ENCODE results near the gene PLA2G2A. TPM values are rescaled to one million over a fixed set of nuclear protein-coding genes. Genes with fewer than 3 reads are reported as not detected.
"Not testable (repeated sequence)": the region's sequence is repeated elsewhere in the genome, so short reads cannot be mapped to it uniquely, and the experiment has no call there.

PLA2G2A gene
- total and polyA plus RNA-seq, 7 experiments from 2014 or later: not detected

- no peak overlapping the region for H3K27ac ChIP-seq (ENCODE audit: low read depth, low read length)
- intact Hi-C loops (cut with micrococcal nuclease): no loop called here
- Mint-ChIP-seq H3K36me3 (peaks cover 0 to 5% (median 4%) of the 10 kb centered on the region in 5 donors), H3K4me1 (no peaks in the 10 kb centered on the region), H3K27me3 (peaks cover 9 to 51% (median 22%) of the 10 kb centered on the region in 5 donors), H3K9me3 (peaks cover 4 to 28% (median 12%) of the 10 kb centered on the region in 11 donors), H3K27ac (no peak overlapping the region), H3K4me3 (no peak overlapping the region)
- DNase-seq (no peak), ATAC-seq (no peak)
- H3K36me3 ChIP-seq (ENCODE audit: control insufficient read depth in 2 of 3, insufficient read depth in 3 of 3, low read length in 3 of 3): no peaks in the 10 kb centered on the region
- ChIA-PET POLR2A (interaction anchor here (0.8 kb wide), 1 partner anchor 27 kb away, joined by 3 read pairs; no protein-coding TSS in a partner anchor), CTCF (no interaction called here)
- no peaks in the 10 kb centered on the region for H3K27me3 ChIP-seq (ENCODE audit: control insufficient read depth in 2 of 2, insufficient read depth in 2 of 2, low read length in 2 of 2)
- H3K9me3 ChIP-seq (ENCODE audit: control insufficient read depth in 2 of 3, low read length in 3 of 3): no peaks in the 10 kb centered on the region
- H3K4me3 ChIP-seq (ENCODE audit: low read length): no peak overlapping the region
- H3K4me1 ChIP-seq (ENCODE audit: control insufficient read depth in 2 of 2, insufficient read depth in 2 of 2, low read length in 2 of 2): no peaks in the 10 kb centered on the region
Measured at GRCh38 chr1:20008391-20008841, 29.0 kb upstream of the PLA2G2A start.

GRCh38 chr1:19998823-19999222 lies 19.4 kb upstream of the PLA2G2A start:
- H3K36me3 ChIP-seq (ENCODE audit: control insufficient read depth in 2 of 3, insufficient read depth in 3 of 3, low read length in 3 of 3); H3K4me3 ChIP-seq (ENCODE audit: low read length); ATAC-seq; H3K27ac Mint-ChIP-seq; DNase-seq; H3K9me3 ChIP-seq (ENCODE audit: control insufficient read depth in 2 of 3, low read length in 3 of 3); H3K4me1 Mint-ChIP-seq; intact Hi-C loops (cut with micrococcal nuclease); POLR2A ChIA-PET; H3K36me3 Mint-ChIP-seq; CTCF ChIA-PET; H3K27me3 ChIP-seq (ENCODE audit: control insufficient read depth in 2 of 2, insufficient read depth in 2 of 2, low read length in 2 of 2); H3K4me3 Mint-ChIP-seq; H3K27ac ChIP-seq (ENCODE audit: low read depth, low read length); H3K4me1 ChIP-seq (ENCODE audit: control insufficient read depth in 2 of 2, insufficient read depth in 2 of 2, low read length in 2 of 2): not testable (repeated sequence)
- peaks cover 30 to 69% (median 37%) of the 10 kb centered on the region in 5 donors for H3K27me3 Mint-ChIP-seq
- peaks cover 4 to 41% (median 7%) of the 10 kb centered on the region in 11 donors for H3K9me3 Mint-ChIP-seq

GRCh38 chr1:19990689-19991088 lies 11.3 kb upstream of the PLA2G2A start:
- ChIA-PET POLR2A (no interaction called here), CTCF (no interaction called here)
- H3K4me1 ChIP-seq (ENCODE audit: control insufficient read depth in 2 of 2, insufficient read depth in 2 of 2, low read length in 2 of 2): no peaks in the 10 kb centered on the region

GRCh38 chr1:19990182-19990582 lies 10.8 kb upstream of the PLA2G2A start:
- H3K4me3 ChIP-seq (ENCODE audit: low read length); CTCF ChIA-PET; H3K9me3 ChIP-seq (ENCODE audit: control insufficient read depth in 2 of 3, low read length in 3 of 3); H3K27ac Mint-ChIP-seq; H3K27me3 ChIP-seq (ENCODE audit: control insufficient read depth in 2 of 2, insufficient read depth in 2 of 2, low read length in 2 of 2); DNase-seq; H3K4me1 Mint-ChIP-seq; H3K27ac ChIP-seq (ENCODE audit: low read depth, low read length); intact Hi-C loops (cut with micrococcal nuclease); H3K36me3 Mint-ChIP-seq; H3K9me3 Mint-ChIP-seq; ATAC-seq; H3K4me3 Mint-ChIP-seq; POLR2A ChIA-PET; H3K4me1 ChIP-seq (ENCODE audit: control insufficient read depth in 2 of 2, insufficient read depth in 2 of 2, low read length in 2 of 2); H3K36me3 ChIP-seq (ENCODE audit: control insufficient read depth in 2 of 3, insufficient read depth in 3 of 3, low read length in 3 of 3): not testable (repeated sequence)
- H3K27me3 Mint-ChIP-seq: peaks cover 33 to 62% (median 58%) of the 10 kb centered on the region in 5 donors

More at GRCh38 chr1:19990689-19991088, 11.3 kb upstream of the PLA2G2A start:
- Mint-ChIP-seq H3K9me3 (peaks cover 0 to 2% (median 0%) of the 10 kb centered on the region in 11 donors), H3K36me3 (no peaks in the 10 kb centered on the region), H3K4me1 (peaks cover 0 to 5% (median 0%) of the 10 kb centered on the region in 7 donors), H3K27me3 (peaks cover 33 to 62% (median 58%) of the 10 kb centered on the region in 5 donors), H3K4me3 (no peak overlapping the region), H3K27ac (no peak overlapping the region)
- Histone ChIP-seq H3K4me3 (ENCODE audit: low read length) (no peak overlapping the region), H3K9me3 (ENCODE audit: control insufficient read depth in 2 of 3, low read length in 3 of 3) (no peaks in the 10 kb centered on the region), H3K27me3 (ENCODE audit: control insufficient read depth in 2 of 2, insufficient read depth in 2 of 2, low read length in 2 of 2) (no peaks in the 10 kb centered on the region), H3K27ac (ENCODE audit: low read depth, low read length) (no peak overlapping the region), H3K36me3 (ENCODE audit: control insufficient read depth in 2 of 3, insufficient read depth in 3 of 3, low read length in 3 of 3) (no peaks in the 10 kb centered on the region)
- ATAC-seq: no peak
- DNase-seq: no peak
- intact Hi-C loops (cut with micrococcal nuclease): no loop called here

GRCh38 chr1:19988267-19989006 lies 9.0 kb upstream of the PLA2G2A start:
- no peak for DNase-seq
- ChIA-PET CTCF (no interaction called here), POLR2A (no interaction called here)
- no peak overlapping the region for H3K27ac Mint-ChIP-seq
- H3K4me1 Mint-ChIP-seq: peaks cover 0 to 5% (median 0%) of the 10 kb centered on the region in 7 donors
- peaks cover 0 to 2% (median 0%) of the 10 kb centered on the region in 11 donors for H3K9me3 Mint-ChIP-seq
- H3K27me3 Mint-ChIP-seq: peaks cover 33 to 55% (median 49%) of the 10 kb centered on the region in 5 donors
- no peaks in the 10 kb centered on the region for H3K36me3 ChIP-seq (ENCODE audit: control insufficient read depth in 2 of 3, insufficient read depth in 3 of 3, low read length in 3 of 3)
- intact Hi-C loops (cut with micrococcal nuclease): no loop called here
- no peak overlapping the region for H3K4me3 Mint-ChIP-seq
- H3K36me3 Mint-ChIP-seq: no peaks in the 10 kb centered on the region
- H3K27ac ChIP-seq (ENCODE audit: low read depth, low read length): no peak overlapping the region
- H3K27me3 ChIP-seq (ENCODE audit: control insufficient read depth in 2 of 2, insufficient read depth in 2 of 2, low read length in 2 of 2): no peaks in the 10 kb centered on the region
- no peaks in the 10 kb centered on the region for H3K9me3 ChIP-seq (ENCODE audit: control insufficient read depth in 2 of 3, low read length in 3 of 3)
- no peaks in the 10 kb centered on the region for H3K4me1 ChIP-seq (ENCODE audit: control insufficient read depth in 2 of 2, insufficient read depth in 2 of 2, low read length in 2 of 2)
- no peak for ATAC-seq
- H3K4me3 ChIP-seq (ENCODE audit: low read length): no peak overlapping the region

GRCh38 chr1:19987719-19988118 lies 8.3 kb upstream of the PLA2G2A start:
- no peak overlapping the region for H3K27ac ChIP-seq (ENCODE audit: low read depth, low read length)
- H3K27ac Mint-ChIP-seq: no peak overlapping the region
- H3K9me3 Mint-ChIP-seq: peaks cover 0 to 2% (median 0%) of the 10 kb centered on the region in 11 donors
- H3K36me3 Mint-ChIP-seq: no peaks in the 10 kb centered on the region
- intact Hi-C loops (cut with micrococcal nuclease): no loop called here
- peaks cover 33 to 52% (median 48%) of the 10 kb centered on the region in 5 donors for H3K27me3 Mint-ChIP-seq
- peaks cover 0 to 5% (median 0%) of the 10 kb centered on the region in 7 donors for H3K4me1 Mint-ChIP-seq
- H3K4me3 Mint-ChIP-seq: no peak overlapping the region
- H3K4me1 ChIP-seq (ENCODE audit: control insufficient read depth in 2 of 2, insufficient read depth in 2 of 2, low read length in 2 of 2): no peaks in the 10 kb centered on the region
- ATAC-seq (no peak), DNase-seq (no peak)
- no peaks in the 10 kb centered on the region for H3K9me3 ChIP-seq (ENCODE audit: control insufficient read depth in 2 of 3, low read length in 3 of 3)
- no peak overlapping the region for H3K4me3 ChIP-seq (ENCODE audit: low read length)
- H3K27me3 ChIP-seq (ENCODE audit: control insufficient read depth in 2 of 2, insufficient read depth in 2 of 2, low read length in 2 of 2): no peaks in the 10 kb centered on the region
- POLR2A ChIA-PET: no interaction called here
- CTCF ChIA-PET: no interaction called here
- H3K36me3 ChIP-seq (ENCODE audit: control insufficient read depth in 2 of 3, insufficient read depth in 3 of 3, low read length in 3 of 3): no peaks in the 10 kb centered on the region
